ENCODE results near the gene NCAPH2.
A peak's percentile ranks its signal among the peaks of the same experiment; 100 is the strongest.

The NCAPH2 gene

DNA sequence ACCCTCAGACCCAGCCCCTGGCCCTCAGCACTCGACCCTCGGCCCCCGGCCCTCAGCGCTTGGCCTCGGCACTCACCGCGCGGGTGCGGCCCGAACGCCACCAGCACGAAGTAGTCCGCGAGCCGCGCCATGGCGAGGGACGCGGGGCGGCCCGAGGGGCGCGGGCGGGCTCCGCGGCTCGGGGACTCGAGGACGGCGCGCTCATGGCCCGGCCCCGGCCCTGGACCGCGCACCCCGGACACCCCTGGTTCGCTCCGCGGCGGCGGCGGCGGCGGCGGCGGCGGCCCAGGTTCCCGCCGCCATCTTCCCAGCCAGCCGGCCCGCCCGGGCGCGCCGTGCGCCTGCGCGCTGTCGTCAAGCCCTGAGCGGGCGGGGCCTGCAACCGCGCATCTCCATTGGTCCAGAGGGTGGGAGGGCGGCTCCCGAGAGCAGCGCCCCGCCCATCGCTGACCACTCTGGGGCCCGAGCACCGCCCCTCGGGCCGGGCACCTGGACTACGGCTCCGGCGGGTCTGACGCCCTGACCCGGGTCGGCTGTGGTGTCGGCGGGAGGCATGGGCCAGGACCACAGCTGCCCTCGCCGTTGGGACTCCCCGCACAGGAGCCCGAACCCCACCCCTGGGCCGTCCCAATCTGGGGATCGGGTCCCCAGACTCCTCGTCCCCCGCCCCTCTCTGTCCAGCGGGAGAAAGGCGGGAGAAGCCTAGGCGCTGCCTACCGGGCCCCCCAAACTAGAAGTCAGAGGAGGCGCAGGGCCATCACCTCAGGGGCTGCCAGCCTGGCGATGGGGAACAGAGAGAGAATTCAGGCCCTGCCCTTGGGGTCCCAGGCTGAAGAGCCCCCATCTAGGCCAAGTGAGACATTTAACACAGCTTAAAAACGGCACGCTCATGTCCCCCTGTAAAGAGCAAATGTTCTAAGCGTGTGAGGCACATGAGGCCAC is 33.0 kb upstream of the NCAPH2 start, which contains the start of gene SBF1:
TSS of gene SBF1 (minus strand) at position 326 of the 942 bp plus-strand sequence. CDS start at position 131, 195 bp downstream.
- DNase-seq (ENCODE audit: low spot score): peak; percentile 84

DNA sequence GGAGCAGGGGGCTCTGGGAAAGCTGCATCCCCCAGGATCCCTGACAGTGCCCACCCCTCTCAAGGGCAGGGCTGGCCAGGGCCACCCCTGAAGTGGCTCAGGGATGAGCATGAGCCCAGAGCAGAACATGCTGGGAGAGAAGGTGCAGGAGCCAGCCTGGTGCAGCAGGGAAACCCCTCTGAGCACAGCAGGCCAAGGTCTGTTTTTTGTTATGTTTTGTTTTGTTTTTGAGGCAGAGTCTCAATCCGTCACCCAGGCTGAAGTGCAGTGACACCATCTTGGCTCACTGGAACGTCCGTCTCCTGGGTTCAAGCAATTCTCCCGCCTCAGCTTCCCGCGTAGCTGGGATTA is 32.4 kb upstream of the NCAPH2 start:
- DNase-seq (ENCODE audit: low spot score): no peak

DNA sequence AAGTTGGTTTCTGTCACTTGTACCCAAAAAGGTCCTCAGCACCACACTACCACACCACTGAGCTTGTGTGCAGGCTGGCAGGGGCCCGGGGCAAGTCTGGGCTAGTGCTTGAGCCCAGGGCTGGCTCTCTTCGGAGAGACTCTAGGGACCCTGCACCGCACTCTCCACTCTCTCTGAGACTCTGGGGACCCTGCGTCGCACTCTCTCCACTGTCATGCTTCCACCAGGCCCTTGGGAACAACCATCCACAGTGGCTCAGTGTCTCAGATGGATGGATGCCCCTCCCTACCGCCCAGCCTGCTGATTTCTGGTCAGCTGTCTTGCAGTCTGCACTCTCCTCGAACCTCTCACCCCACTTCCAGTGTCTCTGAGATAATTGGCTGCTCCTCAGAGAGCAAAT is 31.2 kb upstream of the NCAPH2 start:
- no peak for DNase-seq (ENCODE audit: low spot score)

DNA sequence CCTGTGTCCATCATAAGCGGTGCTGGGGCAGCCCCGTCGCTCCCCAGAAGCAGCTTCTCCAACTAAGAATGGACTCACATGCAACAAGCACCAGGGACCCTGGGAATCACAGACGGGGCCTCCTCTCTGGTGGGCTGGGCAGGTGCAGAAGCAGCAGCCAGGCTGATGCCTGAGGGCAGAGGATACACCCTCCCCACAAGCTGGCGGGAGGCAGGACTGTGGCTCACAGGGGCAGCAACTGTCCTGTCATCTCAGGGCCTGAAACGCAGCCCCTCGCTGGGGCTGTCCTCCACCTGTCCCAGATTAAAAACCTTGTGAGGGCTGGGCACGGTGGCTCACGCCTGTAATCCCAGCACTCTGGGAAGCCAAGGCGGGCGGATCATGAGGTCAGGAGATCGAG is 30.1 kb upstream of the NCAPH2 start:
- DNase-seq (ENCODE audit: low spot score): no peak

DNA sequence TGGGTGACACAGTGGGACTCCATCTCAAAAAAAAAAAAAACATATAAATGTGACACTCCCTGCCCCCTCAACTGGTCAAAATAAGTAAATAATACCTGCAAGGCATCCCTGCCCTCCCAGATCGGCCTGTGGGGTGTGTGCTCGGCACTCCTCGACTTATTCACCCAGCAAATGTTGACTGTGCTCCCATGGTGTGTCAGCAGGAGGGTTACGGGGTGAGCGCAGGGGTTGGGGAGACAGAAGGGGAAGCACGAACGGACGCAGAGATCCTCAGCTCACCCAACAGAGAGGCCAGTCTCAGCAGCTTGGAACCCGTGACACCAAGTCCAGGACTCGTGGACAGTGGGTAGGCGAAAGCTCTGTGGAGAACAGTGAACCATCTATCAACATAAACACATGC is 28.3 kb upstream of the NCAPH2 start:
- DNase-seq (ENCODE audit: low spot score): no peak

DNA sequence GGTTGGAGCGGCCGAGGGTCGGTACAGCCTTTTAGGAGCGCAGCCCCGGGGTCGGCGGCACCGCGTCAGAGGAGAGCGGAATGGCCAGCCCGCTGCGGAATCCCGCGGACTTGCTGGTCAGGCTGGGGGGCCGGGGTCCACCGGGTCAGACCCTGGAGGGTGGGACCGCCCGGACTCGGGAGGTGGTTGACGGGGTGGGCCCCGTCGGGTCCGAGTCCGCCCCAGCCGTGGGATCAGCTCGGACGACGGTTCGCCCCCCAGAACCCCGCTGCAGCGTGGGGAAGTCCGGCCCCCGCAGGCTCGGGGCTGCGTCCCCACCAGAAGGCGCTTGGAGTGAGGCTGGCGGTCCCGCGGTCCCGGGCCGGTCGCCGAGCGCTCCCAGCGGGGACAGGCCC is 27.0 kb upstream of the NCAPH2 start:
- no peak for DNase-seq (ENCODE audit: low spot score)

DNA sequence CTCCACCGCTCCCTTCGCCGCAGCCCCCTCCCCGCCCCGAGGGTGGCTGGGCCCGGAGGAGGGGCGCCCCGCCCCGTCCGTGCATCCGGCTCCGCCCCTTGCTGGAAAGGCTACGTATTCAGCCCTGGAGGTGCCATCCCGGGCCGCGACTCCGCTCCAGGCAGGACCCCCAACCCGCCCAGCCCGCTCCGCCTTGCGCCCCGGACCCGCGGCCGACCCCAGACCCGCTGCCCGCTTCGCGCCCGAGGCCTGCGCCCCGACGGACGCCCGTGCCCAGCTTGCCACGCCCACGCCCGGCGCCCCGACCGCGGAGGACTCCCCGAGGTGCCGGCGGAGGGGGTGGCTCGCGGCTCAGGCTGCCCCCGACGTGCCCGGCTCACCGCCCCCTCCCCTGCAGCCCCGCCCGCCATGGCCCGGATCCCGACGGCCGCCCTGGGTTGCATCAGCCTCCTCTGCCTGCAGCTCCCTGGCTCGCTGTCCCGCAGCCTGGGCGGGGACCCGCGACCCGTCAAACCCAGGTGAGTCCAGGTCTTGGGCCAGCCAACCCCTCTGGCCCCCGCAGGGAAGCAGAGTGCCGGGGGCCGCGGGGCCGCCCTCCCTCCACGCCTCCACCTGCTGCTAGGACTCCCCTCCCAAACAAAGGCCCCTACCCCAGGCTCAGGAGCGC is 26.5 kb upstream of the NCAPH2 start, which contains the start of gene ADM2:
TSS of gene ADM2 (plus strand) at position 104 of the 667 bp plus-strand sequence. CDS start at position 409, 305 bp downstream.
- no peak for DNase-seq (ENCODE audit: low spot score)

DNA sequence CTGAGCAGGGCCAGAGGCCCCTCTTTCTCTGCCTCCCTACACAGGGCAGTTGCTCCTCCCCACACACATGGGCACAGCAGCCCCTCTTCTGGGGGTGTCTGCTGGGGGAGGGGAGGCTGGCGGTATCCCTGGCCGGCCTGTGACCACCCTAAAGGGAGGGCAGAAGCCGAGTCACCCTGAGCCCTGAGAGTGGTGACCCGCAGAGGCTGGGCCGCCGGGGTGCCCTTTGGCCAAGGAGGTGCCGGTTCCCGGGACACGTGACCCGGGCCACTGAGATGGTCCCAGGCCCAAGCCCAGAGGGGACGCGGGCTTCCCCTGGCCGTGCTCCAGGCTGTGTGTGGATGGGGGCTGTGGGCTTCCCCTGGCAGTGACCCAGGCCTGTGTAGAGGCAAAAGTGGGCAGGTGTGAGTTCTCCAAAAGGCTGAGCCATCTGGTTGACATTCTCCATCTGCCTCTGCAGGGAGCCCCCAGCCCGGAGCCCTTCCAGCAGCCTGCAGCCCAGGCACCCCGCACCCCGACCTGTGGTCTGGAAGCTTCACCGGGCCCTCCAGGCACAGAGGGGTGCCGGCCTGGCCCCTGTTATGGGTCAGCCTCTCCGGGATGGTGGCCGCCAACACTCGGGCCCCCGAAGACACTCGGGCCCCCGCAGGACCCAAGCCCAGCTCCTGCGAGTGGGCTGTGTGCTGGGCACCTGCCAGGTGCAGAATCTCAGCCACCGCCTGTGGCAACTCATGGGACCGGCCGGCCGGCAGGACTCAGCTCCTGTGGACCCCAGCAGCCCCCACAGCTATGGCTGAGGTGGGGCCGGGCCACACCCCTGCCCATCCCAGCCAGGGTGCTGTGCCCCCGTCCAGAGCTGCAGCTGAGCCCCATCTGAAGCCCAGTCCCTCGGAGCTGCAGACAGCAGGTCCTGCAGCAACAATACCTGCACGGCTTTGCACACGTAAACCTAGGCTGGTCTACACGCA is 25.6 kb upstream of the NCAPH2 start:
- DNase-seq (ENCODE audit: low spot score): no peak

DNA sequence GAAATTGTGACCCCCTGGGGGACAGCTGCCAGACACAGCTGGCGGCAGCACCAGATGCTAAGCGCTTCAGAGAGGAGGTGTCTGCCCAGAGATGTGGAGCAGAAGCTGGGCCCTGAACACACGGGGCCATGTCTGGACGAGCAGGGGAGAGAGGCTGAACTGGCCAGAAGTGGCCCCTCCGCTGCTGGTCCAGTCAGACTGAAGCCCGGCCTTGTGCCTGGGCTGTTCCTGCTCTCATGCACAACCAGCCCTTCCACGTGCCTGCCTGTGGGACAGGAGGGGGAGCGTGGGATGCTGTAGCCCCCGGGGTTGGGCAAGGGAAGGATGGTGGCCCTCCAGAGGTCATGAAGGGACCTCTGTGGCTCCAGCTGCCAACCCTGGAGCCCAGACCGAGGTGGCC is 24.9 kb upstream of the NCAPH2 start:
- no peak for DNase-seq (ENCODE audit: low spot score)

DNA sequence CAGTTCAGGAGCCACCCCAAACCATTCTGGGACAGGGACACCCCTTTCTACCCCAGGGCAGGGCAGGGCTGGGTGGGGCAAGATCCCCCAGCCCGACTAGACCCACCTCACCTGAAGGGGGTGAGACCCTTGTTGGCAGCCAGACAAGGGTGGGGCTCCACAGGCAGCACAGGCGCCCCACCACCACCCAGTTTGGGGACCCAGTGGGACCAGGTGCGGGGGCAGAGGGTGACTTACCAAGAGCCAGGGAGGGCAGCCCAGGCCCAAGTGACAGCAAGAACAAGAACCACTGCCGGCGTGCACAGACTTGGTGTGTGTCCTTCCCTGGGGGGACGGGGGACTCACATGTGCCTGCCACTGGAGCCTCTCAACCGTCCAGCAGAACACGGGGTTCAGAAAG is 24.5 kb upstream of the NCAPH2 start:
- no peak for DNase-seq (ENCODE audit: low spot score)

DNA sequence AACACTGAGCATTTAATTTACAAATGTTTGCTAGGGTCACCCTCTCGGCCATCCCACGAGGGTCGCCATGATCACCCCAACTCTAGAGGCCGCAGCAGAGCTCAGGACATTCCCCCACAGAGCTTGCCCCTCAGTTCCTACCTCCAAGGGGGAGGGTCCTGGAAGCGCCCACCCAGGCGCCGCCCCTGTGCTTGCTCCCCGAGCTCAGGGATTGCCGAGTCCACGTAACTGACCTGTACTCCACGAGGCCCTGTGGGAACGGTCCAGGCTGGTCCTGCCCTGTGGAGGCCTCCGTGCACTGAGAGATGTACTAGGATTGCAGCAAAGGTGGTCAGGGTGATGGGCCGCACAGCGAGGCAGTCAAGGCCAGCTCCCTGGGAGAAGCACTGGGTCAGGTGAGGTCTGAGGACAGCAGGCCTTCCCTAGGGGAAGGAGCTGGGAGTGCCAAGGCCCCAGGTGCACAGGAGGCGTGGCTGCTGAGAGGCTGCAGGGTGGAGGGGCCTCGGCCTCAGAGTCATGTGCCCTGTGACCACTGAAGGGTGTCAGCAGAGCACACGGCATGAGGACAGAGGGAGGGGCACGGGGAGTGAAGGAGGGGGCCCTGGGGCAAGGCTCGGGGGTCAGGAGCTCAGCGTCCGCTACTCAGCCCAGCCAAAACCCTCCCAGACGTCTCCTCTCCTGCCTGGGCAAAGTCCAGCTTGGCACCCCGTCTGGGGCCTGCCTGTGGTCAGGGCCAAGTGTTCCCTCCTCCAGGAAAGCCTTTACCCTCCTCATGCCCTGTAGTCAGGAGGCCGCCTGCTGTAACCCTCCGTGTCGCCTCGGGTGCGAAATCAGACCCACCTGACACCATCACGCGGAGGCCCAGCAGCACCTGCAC is 23.8 kb upstream of the NCAPH2 start:
- DNase-seq (ENCODE audit: low spot score): no peak

DNA sequence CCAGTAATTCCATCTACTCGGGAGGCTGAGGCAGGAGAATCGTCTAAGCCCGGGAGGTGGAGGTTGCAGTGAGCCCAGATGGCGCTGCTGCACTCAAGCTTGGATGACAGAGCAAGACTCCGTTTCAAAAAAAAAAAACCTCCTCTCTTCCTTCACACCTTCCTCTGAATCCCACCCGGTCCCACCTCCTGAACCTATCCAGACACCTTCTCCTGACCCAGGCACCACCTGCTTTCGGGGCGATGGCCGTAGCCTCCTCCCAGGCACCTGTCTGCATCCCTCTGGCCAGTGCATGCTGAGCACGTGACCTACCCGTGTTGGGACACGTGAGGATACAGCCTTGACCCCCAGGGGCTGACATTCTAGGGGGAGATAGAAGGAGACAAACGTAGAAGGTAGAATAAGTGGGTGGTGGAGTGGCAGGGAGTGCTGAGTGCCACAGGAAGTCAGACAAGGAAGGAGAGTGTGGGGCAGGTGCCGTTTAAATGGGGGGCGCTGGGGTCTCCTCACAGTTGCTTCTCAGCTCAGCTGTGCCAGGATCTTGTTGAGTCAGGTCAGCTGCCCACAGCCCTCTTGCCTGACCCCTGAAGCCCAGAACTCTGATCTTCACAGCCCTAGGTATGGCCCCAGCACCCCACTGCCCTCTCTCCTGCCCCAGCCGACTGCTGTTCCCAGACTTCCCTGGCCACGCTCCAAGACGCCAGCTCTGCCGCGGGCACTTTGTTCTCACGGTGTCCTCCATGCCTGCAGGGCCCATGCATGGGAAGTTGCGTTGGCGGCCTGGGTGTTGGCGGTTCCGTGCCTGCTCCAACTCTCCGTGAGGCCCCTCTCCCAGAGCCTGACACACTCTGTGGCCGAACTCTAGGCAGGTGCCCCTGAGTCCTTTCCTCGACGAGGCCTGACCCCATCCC is 22.5 kb upstream of the NCAPH2 start:
- no peak for DNase-seq (ENCODE audit: low spot score)

DNA sequence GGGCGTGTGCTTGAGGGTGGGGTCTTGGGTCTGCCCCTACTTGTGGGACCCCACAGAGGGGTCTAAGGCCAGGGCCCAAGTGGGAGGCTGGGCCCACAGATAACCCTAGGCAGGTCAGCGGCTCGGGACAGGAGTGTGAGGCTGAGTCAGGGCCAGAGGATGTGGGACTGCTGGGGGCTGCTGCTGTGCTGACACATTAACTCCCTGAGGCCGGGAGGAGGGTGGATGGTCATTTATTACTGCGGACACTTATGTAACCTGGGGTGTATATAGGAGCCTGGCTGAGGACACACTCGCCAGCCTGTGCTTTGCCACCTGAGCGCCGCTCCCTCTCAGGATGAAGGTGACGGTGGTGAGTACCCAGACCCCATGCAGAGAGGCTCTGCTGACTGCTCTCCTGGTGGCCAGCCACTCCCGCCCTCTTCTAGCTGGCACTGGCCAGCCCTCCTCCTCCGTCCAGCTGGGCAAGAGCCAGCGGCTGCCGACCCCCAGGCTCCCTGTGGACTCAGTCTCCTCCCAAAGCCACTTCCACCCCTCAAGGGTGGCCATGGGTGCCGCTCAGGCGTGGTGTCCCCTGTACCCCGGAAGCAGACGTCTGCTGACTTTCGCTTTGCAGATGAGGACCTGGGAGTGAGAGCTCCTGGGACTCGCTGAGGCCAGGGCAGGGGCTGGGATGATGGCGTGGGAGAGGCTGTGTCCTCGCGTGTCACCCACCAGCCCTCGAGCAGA is 21.3 kb upstream of the NCAPH2 start, which contains the start of gene MIOX:
TSS of gene MIOX (plus strand) at position 299 of the 729 bp plus-strand sequence. CDS start at position 338, 39 bp downstream.
- no peak for DNase-seq (ENCODE audit: low spot score)

DNA sequence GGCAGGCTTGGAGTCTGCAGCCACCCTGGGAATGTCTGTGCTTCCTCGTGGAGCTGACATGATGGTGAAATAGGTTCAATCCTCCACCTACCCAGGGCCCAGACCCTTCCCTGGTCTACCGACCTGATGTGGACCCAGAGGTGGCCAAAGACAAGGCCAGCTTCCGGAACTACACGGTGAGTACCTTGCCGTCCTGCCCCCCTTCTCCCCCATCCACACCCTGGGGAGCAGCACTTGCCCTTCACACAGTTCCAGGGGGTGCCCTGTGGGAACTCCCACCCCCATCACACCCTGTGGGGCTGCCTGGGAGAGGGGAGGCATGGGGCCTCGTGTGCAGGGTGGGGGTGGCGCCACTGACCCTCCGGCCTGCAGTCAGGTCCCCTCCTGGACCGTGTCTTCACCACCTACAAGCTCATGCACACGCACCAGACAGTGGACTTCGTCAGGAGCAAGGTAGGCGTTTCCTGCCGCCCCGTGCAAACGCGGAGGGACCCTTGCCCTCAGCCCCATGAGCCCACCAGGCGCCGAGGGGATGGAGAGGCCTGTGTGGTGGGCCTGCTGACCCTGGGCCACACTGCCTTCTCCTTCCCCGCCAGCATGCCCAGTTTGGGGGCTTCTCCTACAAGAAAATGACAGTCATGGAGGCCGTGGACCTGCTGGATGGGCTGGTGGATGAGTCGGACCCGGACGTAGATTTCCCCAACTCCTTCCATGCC is 20.6 kb upstream of the NCAPH2 start:
- no peak for DNase-seq (ENCODE audit: low spot score)

DNA sequence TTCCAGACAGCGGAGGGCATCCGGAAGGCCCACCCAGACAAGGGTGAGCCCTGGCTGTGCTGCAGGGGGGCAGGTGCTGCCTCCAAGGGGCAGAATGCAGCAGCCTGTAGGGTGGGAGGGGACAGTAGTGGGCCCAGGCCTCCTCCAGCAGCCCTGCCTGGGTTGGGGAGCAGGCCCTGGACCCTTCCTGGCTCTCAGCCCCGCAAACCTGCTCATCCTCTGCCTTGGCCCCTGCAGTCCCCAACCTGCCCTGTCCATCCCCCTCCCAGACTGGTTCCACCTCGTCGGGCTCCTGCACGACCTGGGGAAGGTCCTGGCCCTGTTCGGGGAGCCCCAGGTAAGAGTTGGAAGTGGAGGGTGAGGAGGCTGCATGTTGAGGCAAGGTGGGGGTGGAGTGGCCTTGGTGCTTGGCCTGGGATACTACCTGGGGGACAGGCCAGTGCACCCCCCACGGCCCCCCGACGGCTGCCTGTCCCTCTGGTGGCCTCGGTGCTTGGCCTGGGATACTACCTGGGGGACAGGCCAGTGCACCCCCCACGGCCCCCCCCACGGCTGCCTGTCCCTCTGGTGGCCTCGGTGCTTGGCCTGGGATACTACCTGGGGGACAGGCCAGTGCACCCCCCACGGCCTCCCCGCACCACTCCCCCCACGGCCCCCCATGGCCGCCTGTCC is 19.9 kb upstream of the NCAPH2 start:
- no peak for DNase-seq (ENCODE audit: low spot score)

DNA sequence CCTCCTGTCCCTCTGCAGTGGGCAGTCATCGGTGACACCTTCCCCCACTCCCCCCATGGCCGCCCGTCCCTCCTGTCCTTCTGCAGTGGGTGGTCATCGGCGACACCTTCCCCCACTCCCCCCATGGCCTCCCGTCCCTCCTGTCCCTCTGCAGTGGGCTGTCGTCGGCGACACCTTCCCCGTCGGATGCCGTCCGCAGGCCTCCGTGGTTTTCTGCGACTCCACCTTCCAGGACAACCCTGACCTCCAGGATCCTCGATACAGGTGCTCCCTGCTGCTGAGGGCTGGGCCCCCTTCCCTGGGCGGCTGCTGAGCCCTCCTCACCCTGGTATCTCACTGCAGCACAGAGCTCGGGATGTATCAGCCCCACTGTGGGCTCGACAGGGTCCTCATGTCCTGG is 19.1 kb upstream of the NCAPH2 start:
- DNase-seq (ENCODE audit: low spot score): no peak
